ENCODE results near the gene NEFH. TPM values are rescaled to one million over a fixed set of nuclear protein-coding genes. Genes with fewer than 3 reads are reported as not detected.

Gene NEFH
- total and polyA plus RNA-seq, 4 donors: 0.22 to 0.71 (median 0.56) TPM

DNA sequence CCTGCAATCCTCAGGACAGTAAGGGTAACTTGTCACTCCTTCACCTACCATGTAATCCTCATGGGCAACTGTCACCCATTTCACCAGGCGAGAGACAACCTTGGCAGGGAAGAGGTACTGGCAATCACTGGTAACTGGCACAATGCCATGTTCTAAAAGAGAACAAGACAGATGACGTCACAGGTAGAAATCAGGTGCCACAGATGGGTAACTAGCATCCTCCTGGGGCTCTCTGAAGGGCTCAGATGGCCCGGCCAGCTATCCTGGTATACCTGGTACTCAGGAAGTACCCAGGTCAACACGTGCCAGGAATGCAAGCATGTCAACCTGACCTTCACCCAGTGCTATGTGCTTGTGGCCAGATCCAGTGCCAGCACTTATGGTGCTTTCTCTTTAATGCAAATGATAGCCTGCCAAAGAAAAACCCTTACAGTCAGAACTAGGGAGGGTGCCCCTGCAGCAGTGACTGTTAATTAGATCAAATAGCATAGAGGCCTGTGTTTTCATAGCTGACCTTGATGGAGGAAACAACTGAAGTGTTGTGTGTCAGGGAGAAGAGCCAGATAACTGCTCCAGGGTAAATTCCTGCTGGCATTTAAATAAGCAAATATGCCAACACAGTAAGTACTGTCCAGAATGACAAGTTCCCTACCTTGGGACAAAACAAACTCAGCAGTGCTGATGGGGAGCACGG lies 37.3 kb downstream of the NEFH start:
- whole genome bisulfite sequencing, 2 donors: 71 to 80% methylated on average over 5 of the region's 5 CpGs
- no peaks in the 10 kb centered on the region for H3K27me3 ChIP-seq (ENCODE audit: control insufficient read depth in 3 of 3, insufficient read depth in 3 of 3, low read length in 2 of 3)
- no peak overlapping the region for H3K9ac ChIP-seq (ENCODE audit: insufficient read depth in 1 of 2, low read length in 2 of 2)
- ATAC-seq (ENCODE audit: insufficient read depth, low FRiP score) (no peak), DNase-seq (no peak)
- H3K4me1 ChIP-seq (ENCODE audit: control insufficient read depth in 5 of 5, insufficient read depth in 5 of 5, low read length in 5 of 5): no peaks in the 10 kb centered on the region
- no peaks in the 10 kb centered on the region for H3K9me3 ChIP-seq (ENCODE audit: control insufficient read depth in 4 of 4, insufficient read depth in 3 of 4, low read length in 3 of 4)
- H3K4me3 ChIP-seq: no peak overlapping the region
- peaks cover 24 to 59% (median 43%) of the 10 kb centered on the region in 4 donors for H3K36me3 ChIP-seq (ENCODE audit: control insufficient read depth in 4 of 4, insufficient read depth in 4 of 4, low read length in 4 of 4)
- H3K27ac ChIP-seq (ENCODE audit: low read depth in 1 of 2, low read length in 1 of 2): no peak overlapping the region
- TF ChIP-seq CTCF (IDR thresholded peaks at IDR 0.05; ENCODE audit: control extremely low read depth, extremely low read depth): no peak

DNA sequence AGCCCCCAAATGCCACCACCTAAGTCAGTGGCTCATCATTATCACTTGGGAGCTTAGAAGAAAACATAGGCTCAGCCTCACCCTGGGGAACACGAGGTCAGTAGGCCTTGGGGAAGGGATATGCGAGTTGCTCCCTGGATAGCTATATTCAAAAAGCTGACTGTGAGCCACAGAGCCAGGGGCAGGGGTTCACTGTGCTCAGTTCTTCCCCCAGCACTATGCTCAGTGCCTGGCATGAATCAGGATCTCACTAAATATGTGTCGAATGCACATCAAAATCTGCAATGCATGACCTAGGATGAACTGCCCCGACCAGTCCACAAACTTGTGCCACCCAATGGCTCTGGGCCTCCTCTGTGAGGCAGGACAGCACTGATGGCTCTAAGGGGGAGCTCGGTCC lies 38.4 kb downstream of the NEFH start:
- Histone ChIP-seq H3K27ac (ENCODE audit: low read depth in 1 of 2, low read length in 1 of 2) (peak overlapping the region in 1 of 2 donors; percentile 0), H3K9ac (ENCODE audit: insufficient read depth in 1 of 2, low read length in 2 of 2) (no peak overlapping the region), H3K27me3 (ENCODE audit: control insufficient read depth in 3 of 3, insufficient read depth in 3 of 3, low read length in 2 of 3) (no peaks in the 10 kb centered on the region), H3K4me3 (no peak overlapping the region), H3K4me1 (ENCODE audit: control insufficient read depth in 5 of 5, insufficient read depth in 5 of 5, low read length in 5 of 5) (no peaks in the 10 kb centered on the region), H3K9me3 (ENCODE audit: control insufficient read depth in 4 of 4, insufficient read depth in 3 of 4, low read length in 3 of 4) (no peaks in the 10 kb centered on the region), H3K36me3 (ENCODE audit: control insufficient read depth in 4 of 4, insufficient read depth in 4 of 4, low read length in 4 of 4) (peaks cover 24 to 56% (median 43%) of the 10 kb centered on the region in 4 donors)
- no peak for DNase-seq
- TF ChIP-seq CTCF (IDR thresholded peaks at IDR 0.05; ENCODE audit: control extremely low read depth, extremely low read depth): no peak
- ATAC-seq (ENCODE audit: insufficient read depth, low FRiP score): no peak
- 96 to 97% methylated on average over 5 of the region's 5 CpGs for whole genome bisulfite sequencing, 2 donors

DNA sequence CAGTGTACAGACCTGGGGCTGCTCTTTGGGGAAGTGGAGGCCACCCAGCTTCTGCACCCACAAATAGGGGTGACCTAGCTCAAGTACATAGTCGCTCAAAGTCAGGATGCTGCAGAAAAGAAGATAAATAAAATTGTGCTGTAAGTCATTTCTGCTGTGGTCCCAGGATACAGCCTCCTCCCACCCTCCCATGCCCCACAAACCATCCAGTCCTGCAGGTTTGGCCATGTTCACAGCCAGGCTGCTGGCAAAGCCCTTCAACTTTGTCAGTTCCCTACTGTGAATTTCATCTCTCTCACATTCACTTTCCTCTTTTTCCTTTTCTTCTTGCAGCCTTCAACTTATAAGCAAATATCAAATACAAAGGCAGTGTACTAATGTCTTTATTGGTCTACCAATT lies 40.0 kb downstream of the NEFH start:
- Histone ChIP-seq H3K4me3 (no peak overlapping the region), H3K27me3 (ENCODE audit: control insufficient read depth in 3 of 3, insufficient read depth in 3 of 3, low read length in 2 of 3) (no peaks in the 10 kb centered on the region), H3K4me1 (ENCODE audit: control insufficient read depth in 5 of 5, insufficient read depth in 5 of 5, low read length in 5 of 5) (no peaks in the 10 kb centered on the region), H3K27ac (ENCODE audit: low read depth in 1 of 2, low read length in 1 of 2) (no peak overlapping the region), H3K9ac (ENCODE audit: insufficient read depth in 1 of 2, low read length in 2 of 2) (no peak overlapping the region), H3K9me3 (ENCODE audit: control insufficient read depth in 4 of 4, insufficient read depth in 3 of 4, low read length in 3 of 4) (no peaks in the 10 kb centered on the region), H3K36me3 (ENCODE audit: control insufficient read depth in 4 of 4, insufficient read depth in 4 of 4, low read length in 4 of 4) (peaks cover 35 to 67% (median 54%) of the 10 kb centered on the region in 4 donors)
- no peak for ATAC-seq (ENCODE audit: insufficient read depth, low FRiP score)
- WGBS, 2 donors: 90 to 91% methylated on average over 1 of the region's 1 CpG
- TF ChIP-seq CTCF (IDR thresholded peaks at IDR 0.05; ENCODE audit: control extremely low read depth, extremely low read depth): no peak
- DNase-seq: no peak

GRCh38 chr22:29520851-29521250 lies 40.8 kb downstream of the NEFH start:
- ATAC-seq (ENCODE audit: insufficient read depth, low FRiP score) (no peak), DNase-seq (no peak)
- H3K27ac ChIP-seq (ENCODE audit: low read depth in 1 of 2, low read length in 1 of 2): no peak overlapping the region
- H3K27me3 ChIP-seq (ENCODE audit: control insufficient read depth in 3 of 3, insufficient read depth in 3 of 3, low read length in 2 of 3): no peaks in the 10 kb centered on the region
- no peaks in the 10 kb centered on the region for H3K4me1 ChIP-seq (ENCODE audit: control insufficient read depth in 5 of 5, insufficient read depth in 5 of 5, low read length in 5 of 5)
- no peak overlapping the region for H3K4me3 ChIP-seq
- H3K9ac ChIP-seq (ENCODE audit: insufficient read depth in 1 of 2, low read length in 2 of 2): no peak overlapping the region
- no peak for TF ChIP-seq CTCF (IDR thresholded peaks at IDR 0.05; ENCODE audit: control extremely low read depth, extremely low read depth)
- H3K9me3 ChIP-seq (ENCODE audit: control insufficient read depth in 4 of 4, insufficient read depth in 3 of 4, low read length in 3 of 4): no peaks in the 10 kb centered on the region
- peaks cover 39 to 68% (median 58%) of the 10 kb centered on the region in 4 donors for H3K36me3 ChIP-seq (ENCODE audit: control insufficient read depth in 4 of 4, insufficient read depth in 4 of 4, low read length in 4 of 4)
- WGBS, 2 donors: 85 to 90% methylated on average over 4 of the region's 4 CpGs
